Right cardiac atrium (tissue), 5 donors: ENCODE results near the gene CHD9. TPM values are rescaled to one million over a fixed set of nuclear protein-coding genes. Genes with fewer than 3 reads are reported as not detected.

Source experiments
- ATAC-seq, 2 donors: fragments of 200-7000 bp; cut with Tn5 transposase; one replicate each; pipeline versions ENCODE4 v1.8.0 to v1.9.1; 2020; ENCODE audit warnings: moderate library complexity in 2 of 2, mild to moderate bottlenecking in 1 of 2
- DNase-seq, 3 donors: peaks; one replicate each; pipeline ENCODE4 v3.0.0-alpha.2; 2020
- H3K27ac ChIP-seq: one replicate; pipeline ENCODE4 v1.5.1; 2013; ENCODE audit warnings: mild to moderate bottlenecking, low read length, control low read depth, moderate library complexity
- H3K27me3 ChIP-seq: one replicate; pipeline ENCODE4 v1.6.1; 2013; ENCODE audit not compliant: control insufficient read depth, insufficient read depth
- H3K4me1 ChIP-seq: one replicate; pipeline ENCODE4 v1.6.1; 2013; ENCODE audit warnings: low read length; ENCODE audit not compliant: control insufficient read depth, insufficient read depth
- H3K4me3 ChIP-seq: one replicate; pipeline ENCODE4 v1.5.1; 2013; ENCODE audit warnings: low read length, control low read depth
- H3K9me3 ChIP-seq: one replicate; pipeline ENCODE4 v1.6.1; 2013; ENCODE audit warnings: low read length; ENCODE audit not compliant: control insufficient read depth
- WGBS: extraction: QIAGEN DNeasy Blood & Tissue Kit; methylation state at CpG from one replicate; pipeline ENCODE4 v1.1.7; 2013; 5-methylcytosine and 5-hydroxymethylcytosine counted together
- intact Hi-C, 4 donors: fragments of 100-400 bp; cut with DNase I; formaldehyde crosslinking; loops; one replicate each; pipeline versions ENCODE4 v1.11.0 to v1.14.0; 2022 to 2023
- polyA plus RNA-seq: library from polyadenylated mRNA; stranded (reverse); fragments of 200-250 nt; gene quantifications from one replicate; pipeline ENCODE4 v1.2.3, GENCODE V29; 2013
- total RNA-seq, 4 donors: library from RNA; stranded (reverse); fragmentation: NEBNext Ultra II Directional; extraction: Animal tissue kit (Norgen Biotek cat#: 25700); gene quantifications; one replicate each; pipeline ENCODE4 v1.2.1, GENCODE V29; 2021
- donor health status: healthy with polysubstance abuse.
- donor health status: DM: no; HTN: yes; CAD: no.
- donor health status: DM: no; HTN: no; CAD: no.
- donor health status: DM: no; HTN: yes; CAD: no; lungs with severe emphysema.
- donor health status: DM: yes; HTN: yes; CAD: no.

Gene CHD9
- total and polyA plus RNA-seq, 5 donors = 7.3 to 73.5 (median 57.3) TPM

GRCh38 chr16:53085369-53085843 is 30.6 kb downstream of the CHD9 start:
- H3K4me1 ChIP-seq = peaks cover 23% of the 10 kb centered on the region
- ATAC-seq (peak; percentile 54 to 74), DNase-seq (peak in 1 of 3 donors; percentile 60)
- WGBS = 35% methylated on average over 4 of the region's 4 CpGs
- peak overlapping the region; percentile 99 for H3K27ac ChIP-seq
- intact Hi-C loops = no loop called here
- H3K27me3 ChIP-seq = no peaks in the 10 kb centered on the region
- H3K9me3 ChIP-seq = no peaks in the 10 kb centered on the region
- no peak overlapping the region for H3K4me3 ChIP-seq

DNA sequence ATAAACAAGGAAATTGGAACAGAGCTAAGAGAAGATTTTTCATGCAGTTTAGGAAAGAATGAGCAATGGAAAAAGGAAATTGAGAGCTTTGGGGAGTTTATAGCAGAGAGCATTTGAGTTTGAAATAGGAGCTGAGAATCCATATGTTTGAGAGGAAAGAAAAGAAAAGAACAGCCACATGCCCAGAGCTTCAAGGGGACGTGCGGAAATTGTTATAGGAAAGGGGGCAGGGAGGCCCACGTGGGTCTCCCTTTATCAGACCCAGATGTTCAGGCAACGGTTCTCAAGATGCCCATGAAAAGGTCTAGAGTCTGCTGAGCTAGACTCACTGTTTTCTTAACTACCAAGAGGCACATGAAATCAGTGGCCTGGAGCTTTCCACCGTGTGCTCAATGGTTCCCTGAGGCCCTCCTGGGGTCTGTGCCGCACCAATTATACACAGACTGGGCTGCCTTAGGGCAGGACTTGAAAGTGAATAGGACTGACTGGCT is 31.2 kb downstream of the CHD9 start:
- DNase-seq (peak in 1 of 3 donors; percentile 42), ATAC-seq (peak in 1 of 2 donors; percentile 0)
- Histone ChIP-seq H3K27ac (peak overlapping the region; percentile 73), H3K4me3 (no peak overlapping the region), H3K9me3 (no peaks in the 10 kb centered on the region), H3K27me3 (no peaks in the 10 kb centered on the region), H3K4me1 (peaks cover 25% of the 10 kb centered on the region)
- WGBS = 46% methylated on average over 6 of the region's 6 CpGs
- intact Hi-C loops = no loop called here

DNA sequence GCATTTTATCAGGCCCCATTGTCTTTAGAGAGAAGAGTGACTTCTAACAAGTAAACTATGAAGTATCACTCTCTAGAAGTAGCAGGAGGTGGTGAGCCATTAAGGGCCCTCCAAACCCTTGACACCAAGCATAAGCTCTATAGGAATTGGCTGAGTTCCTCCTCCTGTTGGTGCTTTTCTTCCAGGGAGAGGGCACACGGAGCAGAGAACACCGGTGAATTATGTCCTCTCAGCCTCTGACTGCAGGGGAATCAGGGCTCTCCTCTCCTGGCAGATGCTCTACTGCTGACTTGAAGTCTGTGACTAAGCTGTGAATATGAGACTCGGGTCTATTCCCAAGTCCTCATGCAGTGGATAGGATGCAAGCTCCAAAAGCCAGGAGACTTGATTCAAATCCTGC is 32.3 kb downstream of the CHD9 start:
- intact Hi-C loops = no loop called here
- DNase-seq (no peak), ATAC-seq (no peak)
- H3K27me3 ChIP-seq = no peaks in the 10 kb centered on the region
- peak overlapping the region; percentile 25 for H3K27ac ChIP-seq
- H3K4me3 ChIP-seq = no peak overlapping the region
- no peaks in the 10 kb centered on the region for H3K9me3 ChIP-seq
- 52% methylated on average over 3 of the region's 3 CpGs for WGBS
- H3K4me1 ChIP-seq = peaks cover 33% of the 10 kb centered on the region

GRCh38 chr16:53089434-53090285 is 34.9 kb downstream of the CHD9 start:
- H3K4me3 ChIP-seq = no peak overlapping the region
- peaks cover 39% of the 10 kb centered on the region for H3K4me1 ChIP-seq
- intact Hi-C loops = loop anchor here in 2 of 4 donors (5.0 kb wide), 1 partner anchor 32 kb away; no protein-coding TSS in a partner anchor
- ATAC-seq = no peak
- no peaks in the 10 kb centered on the region for H3K27me3 ChIP-seq
- no peaks in the 10 kb centered on the region for H3K9me3 ChIP-seq
- peak in 1 of 3 donors; percentile 66 for DNase-seq
- peak overlapping the region; percentile 89 for H3K27ac ChIP-seq
- whole genome bisulfite sequencing = 29% methylated on average over 4 of the region's 4 CpGs

DNA sequence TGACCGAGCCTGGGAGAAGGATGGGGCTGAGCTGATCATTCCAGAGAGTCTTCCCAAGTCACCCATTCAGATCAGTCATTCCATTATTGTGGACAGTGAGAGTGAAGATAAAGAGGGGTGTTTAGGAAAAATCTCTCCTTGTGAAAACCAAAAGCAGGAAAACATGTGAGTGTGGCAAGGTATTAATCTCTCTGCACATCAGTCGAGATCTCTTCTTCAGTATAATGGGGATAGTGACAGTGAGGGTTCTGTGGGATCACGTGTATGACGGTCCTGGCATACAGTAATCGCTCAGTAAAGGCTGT is 35.4 kb downstream of the CHD9 start:
- H3K27me3 ChIP-seq = no peaks in the 10 kb centered on the region
- peaks cover 37% of the 10 kb centered on the region for H3K4me1 ChIP-seq
- no peak for ATAC-seq
- intact Hi-C loops = loop anchor here in 2 of 4 donors (5.0 kb wide), 1 partner anchor 33 kb away; no protein-coding TSS in a partner anchor
- no peak for DNase-seq
- WGBS = 28% methylated on average over 5 of the region's 5 CpGs
- H3K9me3 ChIP-seq = no peaks in the 10 kb centered on the region
- H3K27ac ChIP-seq = peak overlapping the region; percentile 89
- no peak overlapping the region for H3K4me3 ChIP-seq

GRCh38 chr16:53090591-53091411 is 36.0 kb downstream of the CHD9 start:
- H3K27me3 ChIP-seq = no peaks in the 10 kb centered on the region
- intact Hi-C loops = loop anchor here in 2 of 4 donors (5.0 kb wide), 1 partner anchor 34 kb away; no protein-coding TSS in a partner anchor
- H3K4me3 ChIP-seq = no peak overlapping the region
- H3K4me1 ChIP-seq = peaks cover 37% of the 10 kb centered on the region
- DNase-seq (peak; percentile 95 to 97 (median 97)), ATAC-seq (peak; percentile 95 to 96)
- H3K27ac ChIP-seq = peak overlapping the region; percentile 89
- H3K9me3 ChIP-seq = no peaks in the 10 kb centered on the region
- WGBS = 22% methylated on average over 13 of the region's 13 CpGs

DNA sequence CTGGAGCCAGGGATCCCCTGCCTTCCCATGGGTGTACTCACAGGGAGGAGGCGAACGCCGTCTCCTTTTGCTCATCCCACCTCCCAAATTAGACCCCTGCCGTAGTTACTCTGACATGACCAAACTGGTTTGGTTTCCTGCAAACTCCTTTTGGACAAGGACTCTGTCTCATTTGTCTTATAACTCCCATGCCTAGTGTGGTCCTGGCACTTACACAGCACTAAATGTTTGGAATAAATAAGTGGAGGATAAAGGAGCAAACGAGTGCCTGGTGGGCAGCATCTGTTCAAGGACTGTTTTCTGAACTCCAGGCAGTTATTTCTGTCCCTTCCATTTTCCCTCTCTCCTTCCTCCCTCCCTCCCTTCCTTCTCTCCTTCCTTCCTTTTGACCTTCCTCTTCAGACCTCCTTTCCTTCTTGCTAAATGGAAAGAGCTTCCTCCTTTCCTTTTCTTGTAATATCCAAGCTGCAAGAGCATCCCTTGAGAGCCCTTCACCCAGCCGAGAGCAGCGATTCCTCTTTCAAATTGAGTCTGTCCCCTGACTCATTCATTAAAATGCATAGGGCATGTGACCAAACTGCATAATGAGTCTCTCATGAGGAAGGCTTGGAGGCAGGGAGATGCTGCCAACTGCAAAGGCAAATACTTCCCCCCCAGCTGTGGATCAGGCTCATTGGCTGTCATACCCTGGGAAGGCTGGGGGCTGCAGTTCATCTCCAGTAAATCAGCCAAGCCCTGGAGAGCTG is 36.8 kb downstream of the CHD9 start:
- peak; percentile 82 to 89 (median 89) for DNase-seq
- H3K27me3 ChIP-seq = no peaks in the 10 kb centered on the region
- no peaks in the 10 kb centered on the region for H3K9me3 ChIP-seq
- intact Hi-C loops = loop anchor here in 2 of 4 donors (5.0 kb wide), 1 partner anchor 34 kb away; no protein-coding TSS in a partner anchor
- H3K4me1 ChIP-seq = peaks cover 34% of the 10 kb centered on the region
- peak; percentile 52 to 64 for ATAC-seq
- WGBS = 27% methylated on average over 7 of the region's 7 CpGs
- H3K27ac ChIP-seq = peak overlapping the region; percentile 73
- H3K4me3 ChIP-seq = no peak overlapping the region

- Histone ChIP-seq H3K4me1 (peaks cover 33% of the 10 kb centered on the region), H3K27ac (peak overlapping the region; percentile 74), H3K9me3 (no peaks in the 10 kb centered on the region), H3K27me3 (no peaks in the 10 kb centered on the region), H3K4me3 (no peak overlapping the region)
- intact Hi-C loops = loop anchor here in 2 of 4 donors (5.0 kb wide), 1 partner anchor 35 kb away; no protein-coding TSS in a partner anchor
- no peak for DNase-seq
- ATAC-seq = no peak
- WGBS = 77% methylated on average over 2 of the region's 2 CpGs
Measured at GRCh38 chr16:53092284-53092683, 37.5 kb downstream of the CHD9 start.

- no peaks in the 10 kb centered on the region for H3K27me3 ChIP-seq
- H3K4me3 ChIP-seq = no peak overlapping the region
- H3K9me3 ChIP-seq = no peaks in the 10 kb centered on the region
- ATAC-seq (no peak), DNase-seq (no peak)
- intact Hi-C loops = loop anchor here in 2 of 4 donors (5.0 kb wide), 1 partner anchor 36 kb away; no protein-coding TSS in a partner anchor
- WGBS = 96% methylated on average over 5 of the region's 5 CpGs
- peaks cover 34% of the 10 kb centered on the region for H3K4me1 ChIP-seq
- H3K27ac ChIP-seq = peak overlapping the region; percentile 73
Measured at GRCh38 chr16:53093162-53093744, 38.5 kb downstream of the CHD9 start.
